Endothelial cell of coronary artery (primary cell): Measurements from ENCODE around the gene SPA17. TPM values are rescaled to one million over a fixed set of nuclear protein-coding genes. Genes with fewer than 3 reads are reported as not detected.

ENCODE experiments used
- total RNA-seq: library from RNA; depleted of rRNA; stranded (reverse); fragments of >200 nt; gene quantifications from 2 replicates; pipeline ENCODE4 v1.2.3, GENCODE V29; 2014

The SPA17 gene
- 5.7 and 7.5 TPM in 2 replicates for total RNA-seq

GRCh38 chr11:124673333-124674167, at the start of gene SPA17, which contains the start of gene SIAE:
Gene SPA17, plus strand, starts transcription at chr11:124673904. Its CDS starts 1,361 bp downstream, at chr11:124675265.
Gene SIAE, minus strand, starts transcription at chr11:124673739. Its CDS starts 31 bp downstream, at chr11:124673708.

GRCh38 chr11:124739479-124740276, 66.0 kb downstream of the SPA17 start, which contains the start of gene NRGN:
Gene NRGN, plus strand, starts transcription at chr11:124739942. Its CDS starts 143 bp downstream, at chr11:124740085.

Other genes with a start within 250 kb of the SPA17 start
- gene OR8B4, start 249.0 kb upstream of the SPA17 start, total RNA-seq: not detected in 2 replicates
- gene OR8B8, start 228.2 kb upstream of the SPA17 start, total RNA-seq: not detected in 2 replicates
- gene OR8B12, start 130.2 kb upstream of the SPA17 start, total RNA-seq: not detected in 2 replicates
- gene OR8A1, start 103.9 kb upstream of the SPA17 start, total RNA-seq: not detected in 2 replicates
- gene PANX3, start 62.5 kb upstream of the SPA17 start, total RNA-seq: not detected in 2 replicates
- 10.9 and 16.8 TPM in 2 replicates for gene TBRG1, start 51.0 kb upstream of the SPA17 start, total RNA-seq
- 10.4 and 13.0 TPM in 2 replicates for gene SIAE, start 165 bp upstream of the SPA17 start, total RNA-seq
- gene NRGN, start 66.0 kb downstream of the SPA17 start, total RNA-seq: 1.3 and 1.6 TPM in 2 replicates
- gene VSIG2, start 78.4 kb downstream of the SPA17 start, total RNA-seq: 0.54 and 0.85 TPM in 2 replicates
- gene ESAM, start 88.4 kb downstream of the SPA17 start, total RNA-seq: 70.7 and 78.8 TPM in 2 replicates
- 7.9 and 13.9 TPM in 2 replicates for gene MSANTD2, start 126.5 kb downstream of the SPA17 start, total RNA-seq
- 11.6 and 24.9 TPM in 2 replicates for gene ROBO3, start 191.5 kb downstream of the SPA17 start, total RNA-seq
- gene ROBO4, start 224.0 kb downstream of the SPA17 start, total RNA-seq: 151 and 173 TPM in 2 replicates
- gene HEPN1, start 245.3 kb downstream of the SPA17 start, total RNA-seq: 0.09 TPM in 1 of 2 replicates, not detected in the other